HEK293 (cell line): ENCODE data around the gene GLCE.

Experiments
- CTCF ChIA-PET: fragments of 350-600 bp; formaldehyde crosslinking; extraction: SDS; loops from one replicate; lab custom pipeline; 2021; ENCODE audit warnings: antibody characterized with exemption; lab: Yijun Ruan, JAX
- POLR2A ChIA-PET: fragments of 300-600 bp; formaldehyde crosslinking; extraction: SDS; loops from one replicate; lab custom pipeline; 2020; ENCODE audit warnings: antibody characterized with exemption, inconsistent platforms; lab: Yijun Ruan, JAX
- H3K27ac ChIP-seq: fragments of 200-500 bp; sonication (Bioruptor generic); 2 replicates; pipeline ENCODE4 v1.5.1; 2014; ENCODE audit warnings: low read depth, low read length, control low read depth, inconsistent platforms; ENCODE audit errors: extremely low read depth
- H3K36me3 ChIP-seq, 2 experiments: fragments of 200-500 bp in 1 of 2; sonication (Bioruptor generic) in 1 of 2; 1 replicate in 1 of 2; 2 replicates in 1 of 2; pipeline ENCODE4 v1.5.1; 2014 to 2017; ENCODE audit warnings: inconsistent platforms in 2 of 2, low read length in 2 of 2; ENCODE audit not compliant: control insufficient read depth in 2 of 2, insufficient read depth in 1 of 2
- H3K4me1 ChIP-seq: fragments of 200-500 bp; sonication (Bioruptor generic); 2 replicates; pipeline ENCODE4 v1.5.1; 2014; ENCODE audit warnings: mild to moderate bottlenecking, low read length, inconsistent platforms; ENCODE audit not compliant: control insufficient read depth, insufficient read depth
- H3K4me3 ChIP-seq: 2 replicates; pipeline ENCODE4 v1.5.1; 2011; ENCODE audit warnings: low read depth, mild to moderate bottlenecking, control low read depth, low read length, moderate library complexity
- H3K9me3 ChIP-seq: fragments of 200-500 bp; sonication (Bioruptor generic); 2 replicates; pipeline ENCODE4 v1.5.1; 2014; ENCODE audit warnings: low read depth, low read length, inconsistent platforms; ENCODE audit not compliant: control insufficient read depth, insufficient read depth
- CTCF ChIP-seq: fragments of 450-650 bp; formaldehyde crosslinking; IDR thresholded peaks from 2 replicates; pipeline ENCODE4 v1.5.1; 2016; ENCODE audit warnings: missing biosample characterization, missing genetic modification characterization
- EGR2 ChIP-seq: fragments of 450-650 bp; formaldehyde crosslinking; IDR thresholded peaks from 2 replicates; pipeline ENCODE4 v1.5.1; 2016; ENCODE audit warnings: low read depth, missing biosample characterization, missing genetic modification characterization
- GLI4 ChIP-seq: fragments of 450-650 bp; formaldehyde crosslinking; IDR thresholded peaks from 2 replicates; pipeline ENCODE4 v1.5.1; 2016; ENCODE audit warnings: missing biosample characterization, missing genetic modification characterization
- MZF1 ChIP-seq: fragments of 450-650 bp; formaldehyde crosslinking; IDR thresholded peaks from 2 replicates; pipeline ENCODE4 v1.5.1; 2017; ENCODE audit warnings: missing biosample characterization, missing genetic modification characterization, borderline replicate concordance
- PRDM4 ChIP-seq: fragments of 450-650 bp; formaldehyde crosslinking; IDR thresholded peaks from 2 replicates; pipeline ENCODE4 v1.5.1; 2017; ENCODE audit warnings: missing biosample characterization, missing genetic modification characterization
- SCRT2 ChIP-seq: fragments of 450-650 bp; formaldehyde crosslinking; IDR thresholded peaks from 2 replicates; pipeline ENCODE4 v1.5.1; 2016; ENCODE audit warnings: missing biosample characterization, missing genetic modification characterization
- ZBTB6 ChIP-seq: fragments of 450-650 bp; formaldehyde crosslinking; IDR thresholded peaks from 2 replicates; pipeline ENCODE4 v1.5.1; 2017; ENCODE audit warnings: missing biosample characterization, missing genetic modification characterization
- ZEB2 ChIP-seq: fragments of 450-650 bp; formaldehyde crosslinking; IDR thresholded peaks from 2 replicates; pipeline ENCODE4 v1.5.1; 2016; ENCODE audit warnings: missing biosample characterization, missing genetic modification characterization
- ZFHX2 ChIP-seq: fragments of 450-650 bp; formaldehyde crosslinking; conservative IDR thresholded peaks from 2 replicates; pipeline ENCODE4 v1.5.1; 2016; ENCODE audit warnings: missing biosample characterization, missing genetic modification characterization
- ZNF138 ChIP-seq: fragments of 450-650 bp; formaldehyde crosslinking; IDR thresholded peaks from 2 replicates; pipeline ENCODE4 v1.5.1; 2016; ENCODE audit warnings: missing biosample characterization, missing genetic modification characterization, borderline replicate concordance
- ZNF311 ChIP-seq: fragments of 450-650 bp; formaldehyde crosslinking; IDR thresholded peaks from 2 replicates; pipeline ENCODE4 v1.5.1; 2017; ENCODE audit warnings: missing biosample characterization, missing genetic modification characterization, borderline replicate concordance
- ZNF37A ChIP-seq: fragments of 450-650 bp; IDR thresholded peaks from 2 replicates; pipeline ENCODE4 v1.5.1; 2018; ENCODE audit warnings: missing biosample characterization, missing genetic modification characterization
- ZNF398 ChIP-seq: fragments of 450-650 bp; formaldehyde crosslinking; IDR thresholded peaks from 2 replicates; pipeline ENCODE4 v1.5.1; 2017; ENCODE audit warnings: missing biosample characterization, missing genetic modification characterization
- ZNF404 ChIP-seq: fragments of 450-650 bp; formaldehyde crosslinking; IDR thresholded peaks from 2 replicates; pipeline ENCODE4 v1.5.1; 2017; ENCODE audit warnings: missing biosample characterization, missing genetic modification characterization
- ZNF610 ChIP-seq: fragments of 450-650 bp; formaldehyde crosslinking; IDR thresholded peaks from 2 replicates; pipeline ENCODE4 v1.5.1; 2016; ENCODE audit warnings: missing biosample characterization, missing genetic modification characterization, borderline replicate concordance
- ZNF670 ChIP-seq: fragments of 450-650 bp; formaldehyde crosslinking; IDR thresholded peaks from 2 replicates; pipeline ENCODE4 v1.5.1; 2016; ENCODE audit warnings: missing biosample characterization, missing genetic modification characterization, low read depth
- ZNF677 ChIP-seq: fragments of 450-650 bp; IDR thresholded peaks from 2 replicates; pipeline ENCODE4 v1.5.0; 2018; ENCODE audit warnings: missing biosample characterization, mild to moderate bottlenecking, missing genetic modification characterization, moderate library complexity
- TF ChIP-seq, protein P1 (sequence below): fragments of 450-650 bp; formaldehyde crosslinking; IDR thresholded peaks from 2 replicates; pipeline ENCODE4 v1.5.1; 2017; ENCODE audit warnings: missing biosample characterization, missing genetic modification characterization
- TF ChIP-seq, protein P2 (sequence below): fragments of 450-650 bp; formaldehyde crosslinking; IDR thresholded peaks from 2 replicates; pipeline ENCODE4 v1.5.1; 2016; ENCODE audit warnings: missing biosample characterization, missing genetic modification characterization

GLCE gene

DNA sequence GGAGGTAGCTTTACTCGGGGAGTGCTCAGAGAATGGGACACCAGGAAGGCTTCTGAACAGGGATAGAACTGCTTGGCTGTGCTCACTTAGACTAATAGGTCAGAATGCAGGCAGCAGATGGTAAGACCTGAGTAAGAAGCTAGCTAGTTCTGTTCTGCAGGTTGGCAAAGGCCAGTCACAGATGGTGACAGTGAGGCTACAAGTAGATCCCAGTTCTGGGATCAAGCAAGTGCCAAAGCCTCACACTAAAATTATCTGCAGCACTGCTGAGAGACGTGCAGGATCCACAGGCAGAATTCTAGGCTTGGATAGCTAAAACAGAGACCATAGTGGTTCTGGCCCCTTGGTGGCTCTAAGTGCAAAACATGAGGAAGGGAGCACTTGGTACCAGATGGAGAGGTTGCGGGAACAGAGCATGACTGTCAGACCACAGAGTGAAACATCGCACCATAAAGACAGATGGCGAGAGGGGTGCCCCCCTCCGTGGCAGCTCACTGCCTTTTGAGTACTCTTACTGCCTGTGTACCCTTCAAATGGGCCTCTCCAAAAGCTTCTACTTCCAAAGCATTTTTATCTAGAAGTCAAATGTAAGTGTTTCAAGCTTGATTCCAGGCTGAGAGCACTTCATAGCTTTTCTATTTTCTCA is 3.6 kb upstream of the GLCE start:
- no peak overlapping the region for H3K4me3 ChIP-seq
- no peaks in the 10 kb centered on the region for H3K36me3 ChIP-seq
- H3K9me3 ChIP-seq = no peaks in the 10 kb centered on the region
- H3K4me1 ChIP-seq = peaks cover under 1% of the 10 kb centered on the region; the same call in 1 of the 2 replicates
- no peak overlapping the region for H3K27ac ChIP-seq
- CTCF ChIA-PET = interaction anchor here (0.5 to 1.3 kb wide), 3 partner anchors 19 to 97 kb away, joined by 3 to 4 read pairs (median 3); no protein-coding TSS in a partner anchor
- POLR2A ChIA-PET = interaction anchor here (0.8 to 1.3 kb wide), 2 partner anchors 11 to 48 kb away, joined by 3 to 4 read pairs; no protein-coding TSS in a partner anchor
- TF ChIP-seq CTCF (0 out of 2 replicates have a peak, but pooled peaks have one; percentile 15), ZNF670 (no peak)

DNA sequence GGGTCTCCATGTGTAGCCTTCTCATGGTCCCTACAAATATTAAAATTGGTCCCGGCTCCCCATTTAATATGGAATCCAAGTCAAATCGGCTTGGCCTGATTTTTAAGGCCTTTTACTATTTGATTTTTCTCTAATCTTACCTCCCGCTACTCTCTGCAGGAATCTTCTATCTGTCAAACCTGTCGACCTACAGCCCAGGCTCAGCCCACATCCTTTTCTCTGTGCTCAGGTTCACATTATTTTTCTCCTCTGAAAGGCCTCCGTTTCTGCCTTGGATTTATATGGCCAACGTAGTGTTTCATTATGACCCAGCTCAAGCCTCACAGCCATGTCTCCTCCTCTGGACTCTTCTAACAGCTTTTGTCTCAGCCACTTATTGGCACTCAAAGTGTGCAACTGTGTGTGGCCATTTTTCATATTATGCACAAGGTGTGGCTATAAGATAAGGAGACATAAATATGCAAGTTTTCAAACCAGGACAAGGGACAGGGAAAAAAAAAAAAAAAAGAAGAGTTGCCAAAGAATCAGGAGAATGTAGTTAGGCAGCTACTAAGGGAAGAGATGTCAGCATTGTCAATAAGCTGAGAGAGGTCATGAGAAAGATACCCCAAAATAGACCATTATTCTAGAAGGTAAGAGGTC is 2.1 kb upstream of the GLCE start:
- ChIA-PET CTCF (no interaction called here), POLR2A (interaction anchor here (0.9 to 1.0 kb wide), 2 partner anchors 9 to 15 kb away, joined by 3 to 4 read pairs; no protein-coding TSS in a partner anchor)
- no peak overlapping the region for H3K27ac ChIP-seq
- TF ChIP-seq SCRT2 (no peak), ZEB2 (tag by site-specific recombination) (no peak), ZBTB6 (tag by site-specific recombination) (no peak), MZF1 (no peak), ZNF610 (tag by site-specific recombination) (no peak), ZNF37A (tag by site-specific recombination) (no peak), ZNF311 (tag by site-specific recombination) (no peak), ZNF404 (tag by site-specific recombination) (no peak), ZNF677 (tag by site-specific recombination) (no peak)
- TF ChIP-seq, protein P1, sequence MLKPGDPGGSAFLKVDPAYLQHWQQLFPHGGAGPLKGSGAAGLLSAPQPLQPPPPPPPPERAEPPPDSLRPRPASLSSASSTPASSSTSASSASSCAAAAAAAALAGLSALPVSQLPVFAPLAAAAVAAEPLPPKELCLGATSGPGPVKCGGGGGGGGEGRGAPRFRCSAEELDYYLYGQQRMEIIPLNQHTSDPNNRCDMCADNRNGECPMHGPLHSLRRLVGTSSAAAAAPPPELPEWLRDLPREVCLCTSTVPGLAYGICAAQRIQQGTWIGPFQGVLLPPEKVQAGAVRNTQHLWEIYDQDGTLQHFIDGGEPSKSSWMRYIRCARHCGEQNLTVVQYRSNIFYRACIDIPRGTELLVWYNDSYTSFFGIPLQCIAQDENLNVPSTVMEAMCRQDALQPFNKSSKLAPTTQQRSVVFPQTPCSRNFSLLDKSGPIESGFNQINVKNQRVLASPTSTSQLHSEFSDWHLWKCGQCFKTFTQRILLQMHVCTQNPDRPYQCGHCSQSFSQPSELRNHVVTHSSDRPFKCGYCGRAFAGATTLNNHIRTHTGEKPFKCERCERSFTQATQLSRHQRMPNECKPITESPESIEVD (tag by site-specific recombination) = no peak
- H3K9me3 ChIP-seq = no peaks in the 10 kb centered on the region
- no peaks in the 10 kb centered on the region for H3K36me3 ChIP-seq
- H3K4me3 ChIP-seq = no peak overlapping the region
- H3K4me1 ChIP-seq = peaks cover 14% of the 10 kb centered on the region

DNA sequence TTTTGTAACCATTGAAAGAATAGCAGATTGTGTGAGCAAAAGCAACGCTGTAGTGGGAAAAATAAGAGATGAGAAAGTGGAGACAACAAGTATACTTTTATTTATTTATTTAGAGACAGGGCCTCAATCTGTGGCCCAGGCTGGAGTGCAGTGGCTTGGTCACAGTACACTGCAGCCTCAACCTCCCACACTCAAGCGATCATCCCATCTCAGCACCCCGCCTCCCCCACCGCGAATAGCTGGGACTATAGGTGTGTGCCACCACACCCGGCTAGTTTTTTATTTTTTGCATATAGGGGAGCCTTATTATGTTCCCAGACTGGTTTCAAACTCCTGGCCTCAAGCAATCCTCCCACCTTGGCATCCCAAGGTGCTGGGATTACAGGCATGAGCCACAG is 1.6 kb upstream of the GLCE start:
- Histone ChIP-seq H3K36me3 (no peaks in the 10 kb centered on the region), H3K9me3 (no peaks in the 10 kb centered on the region), H3K4me1 (peaks cover 19% of the 10 kb centered on the region), H3K27ac (no peak overlapping the region), H3K4me3 (no peak overlapping the region)
- ChIA-PET POLR2A (no interaction called here), CTCF (no interaction called here)
- TF ChIP-seq ZFHX2 (tag by site-specific recombination) (peak; percentile 18; the same call in 1 of the 2 replicates), EGR2 (tag by site-specific recombination) (peak; percentile 27; the same call in 1 of the 2 replicates), ZNF138 (tag by site-specific recombination) (no peak), PRDM4 (tag by site-specific recombination) (no peak), ZNF398 (tag by site-specific recombination) (no peak), GLI4 (no peak)
- TF ChIP-seq, protein P2, sequence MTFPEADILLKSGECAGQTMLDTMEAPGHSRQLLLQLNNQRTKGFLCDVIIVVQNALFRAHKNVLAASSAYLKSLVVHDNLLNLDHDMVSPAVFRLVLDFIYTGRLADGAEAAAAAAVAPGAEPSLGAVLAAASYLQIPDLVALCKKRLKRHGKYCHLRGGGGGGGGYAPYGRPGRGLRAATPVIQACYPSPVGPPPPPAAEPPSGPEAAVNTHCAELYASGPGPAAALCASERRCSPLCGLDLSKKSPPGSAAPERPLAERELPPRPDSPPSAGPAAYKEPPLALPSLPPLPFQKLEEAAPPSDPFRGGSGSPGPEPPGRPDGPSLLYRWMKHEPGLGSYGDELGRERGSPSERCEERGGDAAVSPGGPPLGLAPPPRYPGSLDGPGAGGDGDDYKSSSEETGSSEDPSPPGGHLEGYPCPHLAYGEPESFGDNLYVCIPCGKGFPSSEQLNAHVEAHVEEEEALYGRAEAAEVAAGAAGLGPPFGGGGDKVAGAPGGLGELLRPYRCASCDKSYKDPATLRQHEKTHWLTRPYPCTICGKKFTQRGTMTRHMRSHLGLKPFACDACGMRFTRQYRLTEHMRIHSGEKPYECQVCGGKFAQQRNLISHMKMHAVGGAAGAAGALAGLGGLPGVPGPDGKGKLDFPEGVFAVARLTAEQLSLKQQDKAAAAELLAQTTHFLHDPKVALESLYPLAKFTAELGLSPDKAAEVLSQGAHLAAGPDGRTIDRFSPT (tag by site-specific recombination) = no peak
